LNCaP clone FGC (cell line): ENCODE data around the gene CDX2.

ENCODE experiments used
- DNase-seq: peaks from one replicate; pipeline ENCODE4 v3.0.0-alpha.2; 2011; ENCODE audit warnings: low read depth
- H3K4me3 ChIP-seq: 2 replicates; pipeline ENCODE4 v1.5.1; 2011; ENCODE audit warnings: mild to moderate bottlenecking, low read depth, low read length, control low read depth
- CTCF ChIP-seq: IDR thresholded peaks from 2 replicates; pipeline ENCODE4 v1.5.1; 2012; ENCODE audit warnings: mild to moderate bottlenecking; ENCODE audit not compliant: control insufficient read depth, insufficient read depth; ENCODE audit errors: extremely low read depth

Gene CDX2

GRCh38 chr13:27942972-27943371 is 26.1 kb downstream of the CDX2 start:
- no peak for DNase-seq
- H3K4me3 ChIP-seq = no peak overlapping the region
- TF ChIP-seq CTCF = no peak

GRCh38 chr13:27933580-27934328 is 35.4 kb downstream of the CDX2 start:
- no peak for DNase-seq
- no peak for TF ChIP-seq CTCF

GRCh38 chr13:27933118-27933517 is 36.0 kb downstream of the CDX2 start:
- DNase-seq = no peak
- no peak overlapping the region for H3K4me3 ChIP-seq
- no peak for TF ChIP-seq CTCF

More at GRCh38 chr13:27933580-27934328, 35.4 kb downstream of the CDX2 start:
- H3K4me3 ChIP-seq = no peak overlapping the region

GRCh38 chr13:27929868-27930267 is 39.2 kb downstream of the CDX2 start:
- DNase-seq = no peak
- no peak for TF ChIP-seq CTCF
- no peak overlapping the region for H3K4me3 ChIP-seq

GRCh38 chr13:27928805-27929753 is 40.0 kb downstream of the CDX2 start:
- TF ChIP-seq CTCF = no peak
- DNase-seq = no peak
- H3K4me3 ChIP-seq = no peak overlapping the region

- no peak overlapping the region for H3K4me3 ChIP-seq
- TF ChIP-seq CTCF = no peak
- DNase-seq = no peak
Observed at GRCh38 chr13:27928353-27928804, 40.7 kb downstream of the CDX2 start.
